ENCODE results near the gene FOXP3. TPM values are rescaled to one million over a fixed set of nuclear protein-coding genes. Genes with fewer than 3 reads are reported as not detected.

FOXP3 gene
- total and polyA plus RNA-seq, 8 donors, result 0.29 to 1.0 (median 0.50) TPM

- intact Hi-C loops (cut with DNase I), result no loop called here
- DNase-seq (no peak), ATAC-seq (no peak)
- Histone ChIP-seq H3K9me3 (no peaks in the 10 kb centered on the region), H3K4me1 (no peaks in the 10 kb centered on the region), H3K27me3 (no peaks in the 10 kb centered on the region), H3K27ac (no peak overlapping the region), H3K4me3 (no peak overlapping the region), H3K36me3 (no peaks in the 10 kb centered on the region)
- no peak for TF ChIP-seq CTCF (IDR thresholded peaks at IDR 0.05)
Measured at GRCh38 chrX:49262603-49263002, 1.9 kb downstream of the FOXP3 start.

GRCh38 chrX:49260221-49260985 is 4.1 kb downstream of the FOXP3 start:
- no peaks in the 10 kb centered on the region for H3K27me3 ChIP-seq
- H3K36me3 ChIP-seq, result no peaks in the 10 kb centered on the region
- no peak for DNase-seq
- no peak overlapping the region for H3K27ac ChIP-seq
- H3K9me3 ChIP-seq, result no peaks in the 10 kb centered on the region
- ATAC-seq, result no peak
- H3K4me1 ChIP-seq, result no peaks in the 10 kb centered on the region
- no peak for TF ChIP-seq CTCF (IDR thresholded peaks at IDR 0.05)
- intact Hi-C loops (cut with DNase I), result no loop called here
- no peak overlapping the region for H3K4me3 ChIP-seq

- Histone ChIP-seq H3K9me3 (no peaks in the 10 kb centered on the region), H3K27me3 (no peaks in the 10 kb centered on the region), H3K27ac (no peak overlapping the region), H3K4me3 (no peak overlapping the region), H3K4me1 (no peaks in the 10 kb centered on the region), H3K36me3 (no peaks in the 10 kb centered on the region)
- DNase-seq (no peak), ATAC-seq (no peak)
- TF ChIP-seq CTCF (IDR thresholded peaks at IDR 0.05), result no peak
- intact Hi-C loops (cut with DNase I), result no loop called here
Measured at GRCh38 chrX:49258749-49259124, 5.8 kb downstream of the FOXP3 start.

- H3K27ac ChIP-seq, result no peak overlapping the region
- no peaks in the 10 kb centered on the region for H3K27me3 ChIP-seq
- no peaks in the 10 kb centered on the region for H3K4me1 ChIP-seq
- intact Hi-C loops (cut with DNase I), result no loop called here
- no peak for TF ChIP-seq CTCF (IDR thresholded peaks at IDR 0.05)
- ATAC-seq (no peak), DNase-seq (no peak)
- H3K4me3 ChIP-seq, result no peak overlapping the region
- no peaks in the 10 kb centered on the region for H3K36me3 ChIP-seq
- no peaks in the 10 kb centered on the region for H3K9me3 ChIP-seq
Measured at GRCh38 chrX:49257846-49258748, 6.4 kb downstream of the FOXP3 start.

GRCh38 chrX:49257074-49257790 is 7.3 kb downstream of the FOXP3 start:
- H3K27ac ChIP-seq, result no peak overlapping the region
- H3K4me1 ChIP-seq, result no peaks in the 10 kb centered on the region
- intact Hi-C loops (cut with DNase I), result no loop called here
- ATAC-seq (no peak), DNase-seq (no peak)
- no peaks in the 10 kb centered on the region for H3K27me3 ChIP-seq
- no peaks in the 10 kb centered on the region for H3K36me3 ChIP-seq
- H3K4me3 ChIP-seq, result no peak overlapping the region
- H3K9me3 ChIP-seq, result no peaks in the 10 kb centered on the region
- no peak for TF ChIP-seq CTCF (IDR thresholded peaks at IDR 0.05)

All from left lung (tissue), 10 donors.